ENCODE data around the gene SDF2L1. TPM values are rescaled to one million over a fixed set of nuclear protein-coding genes. Genes with fewer than 3 reads are reported as not detected.
"Not testable (repeated sequence)": the region's sequence is repeated elsewhere in the genome, so short reads cannot be mapped to it uniquely, and the experiment has no call there.

Gene SDF2L1
- total and polyA plus RNA-seq, 2 donors from 2014 or later: 56.1 to 79.6 TPM

DNA sequence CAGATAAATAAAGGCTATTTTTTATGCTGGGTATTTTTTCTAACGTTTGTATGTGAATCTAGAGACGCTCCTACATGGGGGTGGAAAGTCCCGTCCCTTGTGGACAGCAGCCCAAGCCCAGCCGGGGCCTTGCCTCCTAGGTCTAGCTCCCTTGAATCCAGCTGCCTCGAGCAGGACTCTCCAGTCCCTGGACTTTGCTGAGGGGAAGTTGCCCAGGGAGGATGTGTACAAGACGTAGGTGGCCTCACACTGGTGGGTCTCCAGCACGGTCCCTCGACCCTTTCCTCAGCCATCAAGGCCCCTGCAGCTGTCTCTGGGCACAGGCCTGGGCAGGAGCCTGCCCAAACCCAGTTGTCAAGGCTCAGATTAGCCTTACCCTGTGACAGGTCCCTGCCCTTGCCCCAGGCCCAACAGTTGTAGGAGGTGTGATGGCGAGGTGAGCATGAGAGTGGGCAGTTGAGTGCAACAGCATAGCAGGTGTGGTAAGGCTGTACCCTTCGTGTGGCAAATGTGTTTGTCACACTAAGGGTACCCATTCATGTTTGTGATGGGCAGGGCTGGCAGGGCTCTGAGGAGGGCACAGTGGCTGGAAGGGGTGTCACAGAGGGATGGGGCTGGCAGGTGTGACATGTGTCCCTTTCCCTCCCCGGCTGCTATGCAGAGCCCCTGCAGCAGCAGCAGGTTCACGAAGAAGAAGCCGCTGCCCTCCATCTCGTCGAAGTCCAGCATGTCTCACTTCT is 6.2 kb upstream of the SDF2L1 start:
- TF ChIP-seq, protein P1, sequence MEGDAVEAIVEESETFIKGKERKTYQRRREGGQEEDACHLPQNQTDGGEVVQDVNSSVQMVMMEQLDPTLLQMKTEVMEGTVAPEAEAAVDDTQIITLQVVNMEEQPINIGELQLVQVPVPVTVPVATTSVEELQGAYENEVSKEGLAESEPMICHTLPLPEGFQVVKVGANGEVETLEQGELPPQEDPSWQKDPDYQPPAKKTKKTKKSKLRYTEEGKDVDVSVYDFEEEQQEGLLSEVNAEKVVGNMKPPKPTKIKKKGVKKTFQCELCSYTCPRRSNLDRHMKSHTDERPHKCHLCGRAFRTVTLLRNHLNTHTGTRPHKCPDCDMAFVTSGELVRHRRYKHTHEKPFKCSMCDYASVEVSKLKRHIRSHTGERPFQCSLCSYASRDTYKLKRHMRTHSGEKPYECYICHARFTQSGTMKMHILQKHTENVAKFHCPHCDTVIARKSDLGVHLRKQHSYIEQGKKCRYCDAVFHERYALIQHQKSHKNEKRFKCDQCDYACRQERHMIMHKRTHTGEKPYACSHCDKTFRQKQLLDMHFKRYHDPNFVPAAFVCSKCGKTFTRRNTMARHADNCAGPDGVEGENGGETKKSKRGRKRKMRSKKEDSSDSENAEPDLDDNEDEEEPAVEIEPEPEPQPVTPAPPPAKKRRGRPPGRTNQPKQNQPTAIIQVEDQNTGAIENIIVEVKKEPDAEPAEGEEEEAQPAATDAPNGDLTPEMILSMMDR (IDR thresholded peaks at IDR 0.05; ENCODE audit: borderline replicate concordance, extremely low read depth, insufficient read depth): no peak
- intact Hi-C loops (cut with DNase I): no loop called here
- H3K9me3 ChIP-seq (ENCODE audit: control insufficient read depth in 2 of 3, insufficient read depth in 1 of 3, low read length in 3 of 3): no peaks in the 10 kb centered on the region

DNA sequence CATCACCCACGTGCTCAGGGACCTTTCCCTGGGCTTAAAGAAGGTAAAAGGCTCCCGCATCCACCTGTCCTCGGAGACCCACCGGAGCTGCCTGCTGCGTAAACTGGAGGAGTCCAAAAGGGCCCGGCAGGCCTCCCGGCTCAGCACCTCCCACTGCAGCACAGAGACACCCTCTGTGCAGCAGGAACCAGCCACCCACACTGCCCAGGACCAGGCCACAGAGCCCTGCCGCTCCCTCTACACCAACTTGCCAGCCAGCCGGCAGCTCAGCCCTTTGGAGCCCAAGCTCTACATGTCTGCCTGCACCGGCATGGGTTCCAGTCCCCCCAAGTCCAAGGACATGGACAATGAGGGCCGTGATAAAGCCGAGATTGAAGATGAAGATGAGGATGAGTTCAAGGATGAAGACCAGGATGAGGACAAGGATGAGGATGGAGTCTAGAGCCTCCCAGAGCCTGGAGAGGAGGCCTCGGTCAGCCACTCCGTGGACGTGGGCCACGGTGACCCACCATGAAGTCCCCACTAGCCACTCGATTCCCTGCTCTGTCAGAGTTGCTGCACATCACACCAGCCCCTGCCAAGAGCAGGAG is 5.4 kb upstream of the SDF2L1 start:
- Histone ChIP-seq H3K4me3 (ENCODE audit: low read length in 3 of 3) (no peak overlapping the region), H3K27ac (ENCODE audit: low read depth in 2 of 2, low read length in 2 of 2) (no peak overlapping the region), H3K9ac (ENCODE audit: low read length in 3 of 3) (no peak overlapping the region), H3K27me3 (ENCODE audit: control insufficient read depth, insufficient read depth, low read length) (no peaks in the 10 kb centered on the region), H3K4me1 (ENCODE audit: control insufficient read depth in 2 of 3, insufficient read depth in 2 of 3, low read depth in 1 of 3, low read length in 3 of 3) (peaks cover 0 to 9% (median 0%) of the 10 kb centered on the region in 3 donors), H3K36me3 (ENCODE audit: control insufficient read depth in 2 of 3, insufficient read depth in 3 of 3, low read length in 3 of 3) (no peaks in the 10 kb centered on the region), H3K9me3 (ENCODE audit: control insufficient read depth in 2 of 3, insufficient read depth in 1 of 3, low read length in 3 of 3) (no peaks in the 10 kb centered on the region)
- intact Hi-C loops (cut with DNase I): no loop called here
- TF ChIP-seq, protein P1 (IDR thresholded peaks at IDR 0.05; ENCODE audit: borderline replicate concordance, extremely low read depth, insufficient read depth): no peak
- DNase-seq: peak in 1 of 5 donors; percentile 62
- no peak for FAIRE-seq

More for the DNA sequence above, 6.2 kb upstream of the SDF2L1 start:
- Histone ChIP-seq H3K4me3 (ENCODE audit: low read length in 3 of 3) (no peak overlapping the region), H3K9ac (ENCODE audit: low read length in 3 of 3) (no peak overlapping the region), H3K27me3 (ENCODE audit: control insufficient read depth, insufficient read depth, low read length) (no peaks in the 10 kb centered on the region), H3K27ac (ENCODE audit: low read depth in 2 of 2, low read length in 2 of 2) (no peak overlapping the region), H3K4me1 (ENCODE audit: control insufficient read depth in 2 of 3, insufficient read depth in 2 of 3, low read depth in 1 of 3, low read length in 3 of 3) (peaks cover 0 to 2% (median 0%) of the 10 kb centered on the region in 3 donors), H3K36me3 (ENCODE audit: control insufficient read depth in 2 of 3, insufficient read depth in 3 of 3, low read length in 3 of 3) (no peaks in the 10 kb centered on the region)
- no peak for FAIRE-seq
- DNase-seq: peak in 1 of 5 donors; percentile 51

DNA sequence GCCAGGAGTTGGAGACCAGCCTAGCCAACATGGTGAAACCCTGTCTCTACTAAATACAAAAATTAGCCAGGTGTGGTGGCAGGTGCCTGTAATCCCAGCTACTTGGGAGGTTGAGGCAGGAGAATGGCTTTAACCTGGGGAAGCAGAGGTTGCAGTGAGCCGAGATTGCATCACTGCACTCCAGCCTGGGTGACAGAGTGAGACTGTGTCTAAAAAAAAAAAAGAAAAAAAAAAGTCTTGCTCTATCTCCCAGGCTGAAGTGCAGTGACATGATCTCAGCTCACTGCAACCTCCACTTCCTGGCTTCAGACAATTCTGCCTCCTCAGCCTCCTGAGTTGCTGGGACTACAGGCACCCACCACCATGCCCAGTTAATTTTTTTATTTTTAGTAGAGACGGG is 4.7 kb upstream of the SDF2L1 start:
- H3K27me3 ChIP-seq (ENCODE audit: control insufficient read depth, insufficient read depth, low read length); H3K36me3 ChIP-seq (ENCODE audit: control insufficient read depth in 2 of 3, insufficient read depth in 3 of 3, low read length in 3 of 3); intact Hi-C loops (cut with DNase I); H3K27ac ChIP-seq (ENCODE audit: low read depth in 2 of 2, low read length in 2 of 2); H3K4me1 ChIP-seq (ENCODE audit: control insufficient read depth in 2 of 3, insufficient read depth in 2 of 3, low read depth in 1 of 3, low read length in 3 of 3); FAIRE-seq; H3K4me3 ChIP-seq (ENCODE audit: low read length in 3 of 3); H3K9me3 ChIP-seq (ENCODE audit: control insufficient read depth in 2 of 3, insufficient read depth in 1 of 3, low read length in 3 of 3); DNase-seq; H3K9ac ChIP-seq (ENCODE audit: low read length in 3 of 3): not testable (repeated sequence)

DNA sequence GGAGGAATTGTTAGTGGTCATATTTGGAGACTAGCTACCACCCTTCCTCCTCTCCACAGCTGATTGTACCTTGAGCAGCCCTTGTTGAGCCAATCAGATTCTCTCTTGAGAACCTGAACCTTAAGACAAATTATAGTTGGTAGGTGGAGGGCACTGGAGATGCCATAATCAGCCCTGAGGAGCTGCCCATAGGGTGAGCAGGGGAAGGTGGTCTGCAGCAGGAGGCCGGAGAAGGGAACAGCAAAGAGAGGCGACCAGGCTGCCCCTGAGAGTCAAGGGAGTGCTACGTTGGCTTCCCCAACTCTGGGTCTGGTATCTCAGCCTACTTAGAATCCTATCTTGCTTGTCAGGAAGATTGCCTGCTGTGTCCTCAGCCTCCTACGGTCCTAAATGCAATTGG is 2.7 kb upstream of the SDF2L1 start:
- H3K9me3 ChIP-seq (ENCODE audit: control insufficient read depth in 2 of 3, insufficient read depth in 1 of 3, low read length in 3 of 3): no peaks in the 10 kb centered on the region
- no peaks in the 10 kb centered on the region for H3K36me3 ChIP-seq (ENCODE audit: control insufficient read depth in 2 of 3, insufficient read depth in 3 of 3, low read length in 3 of 3)
- H3K27ac ChIP-seq (ENCODE audit: low read depth in 2 of 2, low read length in 2 of 2): no peak overlapping the region
- no peak overlapping the region for H3K9ac ChIP-seq (ENCODE audit: low read length in 3 of 3)
- FAIRE-seq (no peak), DNase-seq (no peak)
- H3K4me3 ChIP-seq (ENCODE audit: low read length in 3 of 3): no peak overlapping the region
- no peaks in the 10 kb centered on the region for H3K27me3 ChIP-seq (ENCODE audit: control insufficient read depth, insufficient read depth, low read length)
- TF ChIP-seq, protein P1 (IDR thresholded peaks at IDR 0.05; ENCODE audit: borderline replicate concordance, extremely low read depth, insufficient read depth): no peak
- intact Hi-C loops (cut with DNase I): no loop called here
- peaks cover 0 to 12% (median 0%) of the 10 kb centered on the region in 3 donors for H3K4me1 ChIP-seq (ENCODE audit: control insufficient read depth in 2 of 3, insufficient read depth in 2 of 3, low read depth in 1 of 3, low read length in 3 of 3)
